A549 (cell line): ENCODE data around the gene LMF2. TPM values are rescaled to one million over a fixed set of nuclear protein-coding genes. Genes with fewer than 3 reads are reported as not detected.

Experiments used
- ATAC-seq, 2 experiments: fragments of 200-7000 bp in 1 of 2; fragments of >200 bp in 1 of 2; cut with Nextera tagmentation in 1 of 2; cut with Tn5 transposase in 1 of 2; 3 replicates each; pipeline versions ENCODE4 v1.8.0 to v1.9.1; 2018 to 2020; ENCODE audit warnings: mild to moderate bottlenecking in 1 of 2, moderate library complexity in 1 of 2
- CTCF ChIA-PET: fragments of 300-600 bp; sonication (Branson Sonifier 250); formaldehyde crosslinking; extraction: SDS; loops from one replicate; lab custom pipeline; 2021; ENCODE audit warnings: antibody characterized with exemption, inconsistent platforms; lab: Yijun Ruan, JAX
- POLR2A ChIA-PET: fragments of 350-600 bp; formaldehyde crosslinking; extraction: SDS; loops from one replicate; lab custom pipeline; 2021; ENCODE audit warnings: antibody characterized with exemption, inconsistent platforms; lab: Yijun Ruan, JAX
- DNase-seq, 2 experiments: peaks; one replicate each; pipeline versions ENCODE4 v3.0.0 to v3.0.0-alpha.2; 2011 to 2016; ENCODE audit warnings: low read depth in 1 of 2, low spot score in 1 of 2
- FAIRE-seq: peaks from 2 replicates; lab custom pipeline; 2011; peaks lifted over from hg19 to GRCh38; lab: Jason Lieb, UNC
- H3K27ac ChIP-seq, 2 experiments: fragments of >200 bp; sonication (Bioruptor Twin); formaldehyde crosslinking; 3 replicates each; pipeline ENCODE4 v1.5.1; 2016 to 2017
- H3K4me1 ChIP-seq: fragments of >200 bp; sonication (Bioruptor Twin); formaldehyde crosslinking; 3 replicates; pipeline ENCODE4 v1.6.1; 2016
- H3K4me2 ChIP-seq: fragments of >200 bp; sonication (Bioruptor Twin); formaldehyde crosslinking; 3 replicates; pipeline ENCODE4 v1.6.1; 2016
- H3K4me3 ChIP-seq: fragments of >200 bp; sonication (Bioruptor Twin); formaldehyde crosslinking; 3 replicates; pipeline ENCODE4 v1.5.1; 2016
- H3K9me3 ChIP-seq: fragments of >200 bp; sonication (Bioruptor Twin); formaldehyde crosslinking; 3 replicates; pipeline ENCODE4 v1.6.1; 2016
- ATOH8 ChIP-seq: fragments of 250-450 bp; sonication (Bioruptor Pico); IDR thresholded peaks from 2 replicates; pipeline ENCODE4 v1.5.0; 2020; ENCODE audit warnings: low read depth, mild to moderate bottlenecking, moderate library complexity
- FOSB ChIP-seq: fragments of 250-450 bp; sonication (Bioruptor Pico); IDR thresholded peaks from 2 replicates; pipeline ENCODE4 v1.5.0; 2020; ENCODE audit warnings: mild to moderate bottlenecking, moderate library complexity
- GATA3 ChIP-seq: IDR thresholded peaks from 2 replicates; pipeline ENCODE4 v1.6.1; 2012; ENCODE audit warnings: borderline replicate concordance
- HES2 ChIP-seq: fragments of >200 bp; sonication (Bioruptor Twin); formaldehyde crosslinking; IDR thresholded peaks from 2 replicates; pipeline ENCODE4 v1.6.1; 2016
- HEYL ChIP-seq: fragments of 250-450 bp; sonication (Bioruptor Pico); IDR thresholded peaks from 2 replicates; pipeline ENCODE4 v1.8.0; 2021; ENCODE audit warnings: mild to moderate bottlenecking, moderate library complexity
- HOXB13 ChIP-seq: fragments of 250-450 bp; sonication (Bioruptor Pico); IDR thresholded peaks from 2 replicates; pipeline ENCODE4 v1.5.0; 2020; ENCODE audit warnings: low read depth, mild to moderate bottlenecking, moderate library complexity
- JUN ChIP-seq, 2 experiments: fragments of >200 bp; sonication (Bioruptor Twin); formaldehyde crosslinking; IDR thresholded peaks; 2 replicates in 1 of 2; 3 replicates in 1 of 2; pipeline ENCODE4 v1.6.1; 2016 to 2017
- KDM1A ChIP-seq: fragments of 200-600 bp; sonication (generic); IDR thresholded peaks from 2 replicates; pipeline ENCODE4 v1.6.1; 2016; ENCODE audit warnings: low read depth, mild to moderate bottlenecking
- KDM5A ChIP-seq: fragments of 200-600 bp; sonication (generic); IDR thresholded peaks from 2 replicates; pipeline ENCODE4 v1.6.1; 2016; ENCODE audit warnings: antibody characterized with exemption, mild to moderate bottlenecking
- MAZ ChIP-seq: fragments of 150-350 bp; IDR thresholded peaks from 2 replicates; pipeline ENCODE4 v1.6.1; 2014; ENCODE audit warnings: antibody characterized with exemption, low read depth, low read length, borderline replicate concordance
- RFX5 ChIP-seq: fragments of 450-650 bp; IDR thresholded peaks from 2 replicates; pipeline ENCODE4 v1.7.1; 2014; ENCODE audit warnings: antibody characterized with exemption, mild to moderate bottlenecking, moderate library complexity
- RNF2 ChIP-seq: fragments of 200-600 bp; sonication (generic); IDR thresholded peaks from 2 replicates; pipeline ENCODE4 v1.6.1; 2016; ENCODE audit warnings: low read depth, mild to moderate bottlenecking, antibody characterized with exemption, moderate library complexity, borderline replicate concordance
- SREBF2 ChIP-seq: fragments of 450-650 bp; IDR thresholded peaks from 2 replicates; pipeline ENCODE4 v1.6.1; 2014; ENCODE audit warnings: mild to moderate bottlenecking, moderate library complexity
- ZFP36 ChIP-seq: fragments of 450-650 bp; IDR thresholded peaks from 2 replicates; pipeline ENCODE4 v1.6.1; 2014; ENCODE audit warnings: borderline replicate concordance; ENCODE audit not compliant: partially characterized antibody
- WGBS: methylation state at CpG from one replicate; pipeline ENCODE4 v1.1.6; 2017; ENCODE audit errors: missing lambda C conversion rate; 5-methylcytosine and 5-hydroxymethylcytosine counted together
- polyA plus RNA-seq, 4 experiments: library from polyadenylated mRNA; depleted of rRNA in 3 of 4; stranded (reverse); fragments of >200 nt; fragmentation: RNase III in 1 of 4; extraction: RNeasy Plus Mini Kit Qiagen cat#74134 plus additional on column Dnase treatment in 1 of 4; gene quantifications; 2 replicates in 3 of 4; 3 replicates in 1 of 4; pipeline ENCODE4 v1.2.3, GENCODE V29; 2011 to 2017
- TF ChIP-seq, protein P1 (sequence below): fragments of >200 bp; sonication (Bioruptor Twin); formaldehyde crosslinking; IDR thresholded peaks from 3 replicates; pipeline ENCODE4 v1.5.1; 2016
- TF ChIP-seq, protein P2 (sequence below): fragments of >200 bp; sonication (Bioruptor Twin); formaldehyde crosslinking; IDR thresholded peaks from 3 replicates; pipeline ENCODE4 v1.6.1; 2016
- TF ChIP-seq, protein P3 (sequence below): fragments of 250-450 bp; sonication (Bioruptor Pico); IDR thresholded peaks from 2 replicates; pipeline ENCODE4 v1.5.0; 2021; ENCODE audit warnings: mild to moderate bottlenecking, moderate library complexity, borderline replicate concordance

The LMF2 gene
- polyA plus RNA-seq, 2 of the 4 experiments (the other 2 are of a cell fraction) = 13.0 to 32.5 TPM

DNA sequence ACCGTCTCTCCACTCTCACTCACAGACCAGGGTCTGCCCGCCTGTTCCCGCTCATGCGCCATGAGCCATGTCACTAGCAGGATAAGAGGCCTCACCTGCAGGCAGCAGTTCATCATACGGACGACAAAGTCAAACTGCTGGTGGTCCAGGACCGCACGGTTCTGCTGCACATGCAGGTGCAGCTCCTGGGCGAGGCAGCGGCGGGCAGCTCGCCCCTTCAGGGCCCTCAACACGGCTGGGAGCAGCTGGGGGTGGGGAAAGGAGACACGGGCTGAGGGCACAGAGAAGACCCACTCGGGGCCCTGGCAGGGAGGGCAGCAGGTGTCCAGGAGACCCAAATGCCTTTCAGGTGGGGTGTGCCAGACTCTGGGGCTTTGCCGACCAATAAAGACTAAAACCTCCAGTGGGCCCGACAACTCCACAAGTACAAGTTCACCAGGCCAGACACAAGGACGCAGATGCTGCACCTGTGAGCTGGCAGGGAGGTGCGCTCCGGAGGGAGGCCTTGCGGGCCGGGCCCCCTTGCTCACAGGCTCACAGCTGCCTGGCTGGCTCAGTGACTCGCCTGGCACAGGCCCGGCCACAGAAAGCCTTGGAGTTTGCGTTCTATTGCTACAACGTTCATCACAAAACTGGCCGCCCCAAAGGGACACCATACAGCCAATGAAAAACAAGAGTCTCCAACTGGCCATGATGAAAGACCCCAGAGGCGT, 44.2 kb downstream of the LMF2 start:
- Histone ChIP-seq H3K27ac (no peak overlapping the region), H3K4me1 (no peaks in the 10 kb centered on the region), H3K4me2 (no peak overlapping the region), H3K9me3 (no peaks in the 10 kb centered on the region), H3K4me3 (no peak overlapping the region)
- POLR2A ChIA-PET = no interaction called here
- no peak for ATAC-seq
- no peak for DNase-seq
- WGBS = 95% methylated on average over 17 of the region's 28 CpGs
- FAIRE-seq = no peak
- TF ChIP-seq FOSB (CRISPR knock-in tag) = no peak
- no peak for TF ChIP-seq HEYL (CRISPR knock-in tag)
- TF ChIP-seq KDM1A = no peak
- TF ChIP-seq RNF2 = no peak
- TF ChIP-seq, protein P1, sequence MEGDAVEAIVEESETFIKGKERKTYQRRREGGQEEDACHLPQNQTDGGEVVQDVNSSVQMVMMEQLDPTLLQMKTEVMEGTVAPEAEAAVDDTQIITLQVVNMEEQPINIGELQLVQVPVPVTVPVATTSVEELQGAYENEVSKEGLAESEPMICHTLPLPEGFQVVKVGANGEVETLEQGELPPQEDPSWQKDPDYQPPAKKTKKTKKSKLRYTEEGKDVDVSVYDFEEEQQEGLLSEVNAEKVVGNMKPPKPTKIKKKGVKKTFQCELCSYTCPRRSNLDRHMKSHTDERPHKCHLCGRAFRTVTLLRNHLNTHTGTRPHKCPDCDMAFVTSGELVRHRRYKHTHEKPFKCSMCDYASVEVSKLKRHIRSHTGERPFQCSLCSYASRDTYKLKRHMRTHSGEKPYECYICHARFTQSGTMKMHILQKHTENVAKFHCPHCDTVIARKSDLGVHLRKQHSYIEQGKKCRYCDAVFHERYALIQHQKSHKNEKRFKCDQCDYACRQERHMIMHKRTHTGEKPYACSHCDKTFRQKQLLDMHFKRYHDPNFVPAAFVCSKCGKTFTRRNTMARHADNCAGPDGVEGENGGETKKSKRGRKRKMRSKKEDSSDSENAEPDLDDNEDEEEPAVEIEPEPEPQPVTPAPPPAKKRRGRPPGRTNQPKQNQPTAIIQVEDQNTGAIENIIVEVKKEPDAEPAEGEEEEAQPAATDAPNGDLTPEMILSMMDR = no peak
- no peak for TF ChIP-seq HOXB13 (CRISPR knock-in tag)
- no peak for TF ChIP-seq KDM5A
- no peak for TF ChIP-seq ATOH8 (CRISPR knock-in tag)
- CTCF ChIA-PET = interaction anchor here (1.3 kb wide), 1 partner anchor 10 kb away, joined by 5 read pairs; no protein-coding TSS in a partner anchor

GRCh38 chr22:50461979-50462540, 45.4 kb downstream of the LMF2 start:
- Histone ChIP-seq H3K9me3 (no peaks in the 10 kb centered on the region), H3K4me2 (no peak overlapping the region), H3K4me1 (no peaks in the 10 kb centered on the region), H3K4me3 (no peak overlapping the region), H3K27ac (no peak overlapping the region)
- POLR2A ChIA-PET = no interaction called here
- CTCF ChIA-PET = interaction anchor here (0.6 kb wide), 1 partner anchor 10 kb away, joined by 5 read pairs; no protein-coding TSS in a partner anchor
- ATAC-seq (no peak), FAIRE-seq (no peak), DNase-seq (no peak)
- 95% methylated on average over 4 of the region's 30 CpGs for WGBS
- TF ChIP-seq, protein P1 = no peak
- TF ChIP-seq, protein P2, sequence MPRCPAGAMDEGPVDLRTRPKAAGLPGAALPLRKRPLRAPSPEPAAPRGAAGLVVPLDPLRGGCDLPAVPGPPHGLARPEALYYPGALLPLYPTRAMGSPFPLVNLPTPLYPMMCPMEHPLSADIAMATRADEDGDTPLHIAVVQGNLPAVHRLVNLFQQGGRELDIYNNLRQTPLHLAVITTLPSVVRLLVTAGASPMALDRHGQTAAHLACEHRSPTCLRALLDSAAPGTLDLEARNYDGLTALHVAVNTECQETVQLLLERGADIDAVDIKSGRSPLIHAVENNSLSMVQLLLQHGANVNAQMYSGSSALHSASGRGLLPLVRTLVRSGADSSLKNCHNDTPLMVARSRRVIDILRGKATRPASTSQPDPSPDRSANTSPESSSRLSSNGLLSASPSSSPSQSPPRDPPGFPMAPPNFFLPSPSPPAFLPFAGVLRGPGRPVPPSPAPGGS = no peak
- TF ChIP-seq GATA3 = no peak
- TF ChIP-seq SREBF2 = no peak
- TF ChIP-seq HOXB13 (CRISPR knock-in tag) = no peak
- no peak for TF ChIP-seq RFX5
- TF ChIP-seq HES2 = no peak
- no peak for TF ChIP-seq JUN (IDR thresholded peaks at IDR 0.05)
- TF ChIP-seq MAZ = no peak
- TF ChIP-seq, protein P3, sequence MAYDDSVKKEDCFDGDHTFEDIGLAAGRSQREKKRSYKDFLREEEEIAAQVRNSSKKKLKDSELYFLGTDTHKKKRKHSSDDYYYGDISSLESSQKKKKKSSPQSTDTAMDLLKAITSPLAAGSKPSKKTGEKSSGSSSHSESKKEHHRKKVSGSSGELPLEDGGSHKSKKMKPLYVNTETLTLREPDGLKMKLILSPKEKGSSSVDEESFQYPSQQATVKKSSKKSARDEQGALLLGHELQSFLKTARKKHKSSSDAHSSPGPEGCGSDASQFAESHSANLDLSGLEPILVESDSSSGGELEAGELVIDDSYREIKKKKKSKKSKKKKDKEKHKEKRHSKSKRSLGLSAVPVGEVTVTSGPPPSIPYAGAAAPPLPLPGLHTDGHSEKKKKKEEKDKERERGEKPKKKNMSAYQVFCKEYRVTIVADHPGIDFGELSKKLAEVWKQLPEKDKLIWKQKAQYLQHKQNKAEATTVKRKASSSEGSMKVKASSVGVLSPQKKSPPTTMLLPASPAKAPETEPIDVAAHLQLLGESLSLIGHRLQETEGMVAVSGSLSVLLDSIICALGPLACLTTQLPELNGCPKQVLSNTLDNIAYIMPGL (CRISPR knock-in tag) = no peak
- no peak for TF ChIP-seq ZFP36
